Activated naive CD8-positive, alpha-beta T cell treated with anti-CD3 and anti-CD28 coated beads, Interleukin-2, amount 10 ng/mL, durations not matched to agents 7 days and 5 days (primary cell): ENCODE results near the gene SYNGAP1. TPM values are rescaled to one million over a fixed set of nuclear protein-coding genes. Genes with fewer than 3 reads are reported as not detected.

Experiments
- ATAC-seq: fragments of 150-1000 bp; cut with Tn5 transposase; one replicate; pipeline ENCODE4 v1.10.0; 2021; ENCODE audit warnings: low read depth, moderate library complexity
- POLR2A ChIA-PET: fragments of 350-600 bp; sonication (Branson Sonifier 250); formaldehyde crosslinking; loops from one replicate; lab custom pipeline; 2021; ENCODE audit warnings: antibody characterized with exemption; lab: Charles Lee
- DNase-seq: peaks from one replicate; pipeline ENCODE4 v3.0.0; 2021
- H3K27ac Mint-ChIP-seq: one replicate; pipeline ENCODE4 v1.8.0; 2022; ENCODE audit warnings: mild to moderate bottlenecking, mixed read lengths
- H3K27me3 Mint-ChIP-seq: one replicate; pipeline ENCODE4 v1.8.0; 2022; ENCODE audit warnings: mild to moderate bottlenecking, moderate library complexity, mixed read lengths
- H3K36me3 Mint-ChIP-seq: one replicate; pipeline ENCODE4 v1.8.0; 2021; ENCODE audit warnings: mild to moderate bottlenecking, mixed read lengths
- H3K4me1 Mint-ChIP-seq: one replicate; pipeline ENCODE4 v1.8.0; 2021; ENCODE audit warnings: mixed read lengths
- H3K4me3 Mint-ChIP-seq: one replicate; pipeline ENCODE4 v1.8.0; 2022; ENCODE audit warnings: mild to moderate bottlenecking, moderate library complexity, mixed read lengths
- H3K9me3 Mint-ChIP-seq: one replicate; pipeline ENCODE4 v1.8.0; 2021; ENCODE audit warnings: mixed read lengths
- total RNA-seq, 2 experiments: library from RNA; stranded (reverse); gene quantifications; one replicate each; pipeline ENCODE4 v1.2.3, GENCODE V29; 2021

Gene SYNGAP1
- total RNA-seq, 2 experiments from 2014 or later = 53.3 to 60.1 TPM

DNA sequence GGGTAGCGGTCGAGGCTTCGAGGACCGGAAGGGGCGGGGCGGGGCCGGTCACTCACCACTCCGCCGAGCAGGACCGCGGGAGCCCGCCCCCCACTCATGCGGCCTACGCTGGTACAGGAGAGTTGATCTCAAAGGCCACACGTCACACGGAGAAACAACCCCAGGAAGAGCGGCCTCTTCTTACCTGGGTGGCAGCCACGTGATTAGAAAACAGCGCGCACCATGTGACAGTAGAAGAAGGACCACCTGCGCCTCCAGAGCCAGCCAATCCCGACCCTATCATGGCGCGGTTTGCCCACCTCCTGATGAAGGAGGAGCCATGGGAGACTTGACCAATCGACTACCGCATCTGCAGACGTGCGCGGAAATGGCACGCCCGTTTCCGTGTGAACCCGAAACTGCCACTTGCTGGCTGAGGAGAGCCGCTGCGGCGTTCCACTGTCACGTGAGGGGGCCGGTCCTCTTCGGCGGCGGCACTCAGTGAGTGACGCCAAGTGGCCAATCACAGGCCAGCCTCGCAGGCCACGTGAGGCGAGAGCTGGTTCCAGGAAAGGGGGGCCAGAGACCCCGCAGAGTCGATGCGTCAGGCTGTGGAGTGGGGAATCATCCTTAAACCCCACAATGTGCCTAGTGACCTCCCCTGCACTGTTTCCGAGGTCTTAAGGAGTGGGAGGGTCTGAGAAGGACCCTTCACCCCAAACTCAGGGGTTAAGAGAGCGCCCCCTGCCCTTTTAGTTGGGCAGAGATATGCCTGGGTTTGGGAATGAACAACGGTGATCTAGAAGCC, 1.8 kb upstream of the SYNGAP1 start, which contains the start of gene CUTA:
Gene CUTA, minus strand, starts transcription at position 205 of the 787 bp plus-strand sequence. Its CDS starts 107 bp downstream, at position 98.
- Mint-ChIP-seq H3K4me1 (peaks cover 48% of the 10 kb centered on the region), H3K27me3 (peaks cover 3% of the 10 kb centered on the region), H3K36me3 (peaks cover 6% of the 10 kb centered on the region), H3K27ac (peak within 1 kb of the TSS; percentile 97), H3K4me3 (peak within 1 kb of the TSS; percentile 96), H3K9me3 (no peaks in the 10 kb centered on the region)
- ATAC-seq (peak; percentile 89), DNase-seq (peak; percentile 98)
- POLR2A ChIA-PET = interaction anchor here (0.6 to 4.4 kb wide), 17 partner anchors 8 to 446 kb away, joined by 3 to 28 read pairs (median 7); partner anchors contain the start of genes B3GALT4, ITPR3, PFDN6 and PHF1

DNA sequence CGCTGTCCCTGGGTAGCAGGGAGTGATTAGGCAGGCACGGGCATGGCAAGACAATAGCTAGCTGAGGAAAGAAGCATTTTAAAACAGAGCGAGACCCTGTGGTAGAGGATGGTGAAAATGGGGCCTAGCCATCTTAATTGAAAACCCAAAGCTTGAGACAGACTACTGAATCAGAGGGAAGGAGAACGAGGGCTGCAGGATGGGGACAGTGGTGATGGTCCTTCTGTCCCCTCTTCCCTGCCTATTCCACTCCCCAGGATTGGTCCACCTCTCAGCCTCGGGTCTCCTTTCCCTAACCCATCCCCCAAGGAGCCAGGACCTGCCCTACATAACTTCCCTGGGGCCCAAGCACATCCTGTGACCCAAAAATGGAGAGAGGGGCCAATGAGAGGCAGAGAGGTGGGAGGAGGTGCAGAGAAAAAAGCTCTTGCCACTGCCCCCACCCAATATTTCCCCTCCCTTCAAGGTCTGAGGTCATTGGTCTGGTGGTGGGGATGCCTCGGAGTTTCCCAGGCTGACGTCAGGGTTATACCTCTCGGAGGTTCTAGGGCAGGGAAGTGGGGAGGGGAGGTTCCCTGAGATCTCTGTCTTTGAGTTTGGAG, 1.1 kb upstream of the SYNGAP1 start:
- peaks cover 46% of the 10 kb centered on the region for H3K4me1 Mint-ChIP-seq
- H3K36me3 Mint-ChIP-seq = peaks cover 6% of the 10 kb centered on the region
- H3K27ac Mint-ChIP-seq = peak overlapping the region; percentile 97
- H3K4me3 Mint-ChIP-seq = peak overlapping the region; percentile 96
- H3K9me3 Mint-ChIP-seq = no peaks in the 10 kb centered on the region
- H3K27me3 Mint-ChIP-seq = peaks cover 3% of the 10 kb centered on the region
- ATAC-seq = no peak
- POLR2A ChIA-PET = interaction anchor here (0.6 to 4.4 kb wide), 15 partner anchors 8 to 447 kb away, joined by 3 to 28 read pairs (median 7); partner anchors contain the start of genes B3GALT4, ITPR3, PFDN6 and PHF1
- no peak for DNase-seq

DNA sequence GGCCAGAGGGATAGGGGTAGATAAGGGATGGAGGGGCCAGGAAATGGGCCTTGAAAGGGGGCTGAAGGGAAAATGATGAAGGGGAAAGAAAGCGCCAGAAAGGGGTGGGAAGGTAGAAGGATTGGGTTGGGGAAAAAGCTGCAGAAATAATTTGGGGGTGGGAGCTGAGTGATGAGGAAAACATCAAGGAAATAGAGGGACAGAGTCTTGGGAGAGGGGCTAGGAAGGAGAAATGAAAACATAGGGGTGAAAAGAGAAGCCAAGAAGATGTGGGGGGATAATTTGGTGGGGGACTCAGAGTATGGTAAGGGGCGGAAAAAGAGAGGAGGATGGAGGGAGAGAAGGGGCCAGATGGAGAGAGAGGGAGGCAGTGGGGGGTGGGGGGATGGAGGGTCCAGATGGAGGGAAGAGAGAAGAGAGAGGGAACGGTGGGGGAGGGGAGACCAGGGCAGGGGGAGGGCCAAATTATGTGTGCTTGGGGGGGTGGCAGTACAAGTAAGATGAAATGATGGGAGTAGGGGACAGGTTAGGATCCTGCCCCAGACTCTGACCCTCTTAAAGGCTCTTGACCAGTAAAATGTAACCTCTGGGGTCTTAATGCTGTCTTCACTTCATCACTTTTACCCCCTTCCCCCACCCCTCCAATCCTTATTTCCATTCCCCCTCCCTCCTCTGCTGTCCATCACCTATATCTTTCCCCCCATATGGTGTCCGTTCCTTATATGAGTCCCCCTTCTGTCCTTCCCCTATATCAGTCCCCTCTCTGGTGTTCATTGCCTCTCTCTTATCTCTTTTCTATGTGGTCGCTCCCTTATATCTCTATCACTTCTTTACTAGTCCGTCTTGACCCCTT, 852 bp downstream of the SYNGAP1 start:
- DNase-seq (no peak), ATAC-seq (no peak)
- POLR2A ChIA-PET = interaction anchor here (4.4 kb wide), 1 partner anchor 10 kb away, joined by 28 read pairs; no protein-coding TSS in a partner anchor
- H3K9me3 Mint-ChIP-seq = no peaks in the 10 kb centered on the region
- peak overlapping the region; percentile 46 for H3K4me3 Mint-ChIP-seq
- H3K4me1 Mint-ChIP-seq = peaks cover 50% of the 10 kb centered on the region
- peaks cover 12% of the 10 kb centered on the region for H3K36me3 Mint-ChIP-seq
- peak overlapping the region; percentile 23 for H3K27ac Mint-ChIP-seq
- peaks cover 3% of the 10 kb centered on the region for H3K27me3 Mint-ChIP-seq

DNA sequence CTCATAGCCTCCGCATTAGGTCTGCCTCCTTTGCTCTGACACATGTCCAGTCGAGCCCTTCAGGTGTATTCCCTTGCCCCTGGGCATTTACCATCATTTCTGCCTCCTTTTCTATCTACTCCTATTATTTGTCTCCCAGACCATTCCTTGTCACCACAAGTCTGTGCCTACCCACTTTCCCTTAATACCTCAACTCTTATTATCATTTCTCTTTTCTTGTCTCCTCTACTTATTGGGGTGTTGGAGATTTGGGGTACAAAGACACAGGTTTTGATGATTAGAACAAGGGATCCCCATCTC, 1.4 kb downstream of the SYNGAP1 start:
- H3K36me3 Mint-ChIP-seq = peaks cover 12% of the 10 kb centered on the region
- POLR2A ChIA-PET = no interaction called here
- H3K4me3 Mint-ChIP-seq = peak overlapping the region; percentile 16
- H3K27me3 Mint-ChIP-seq = peaks cover 3% of the 10 kb centered on the region
- ATAC-seq = no peak
- peaks cover 51% of the 10 kb centered on the region for H3K4me1 Mint-ChIP-seq
- DNase-seq = no peak
- peak overlapping the region; percentile 23 for H3K27ac Mint-ChIP-seq
- no peaks in the 10 kb centered on the region for H3K9me3 Mint-ChIP-seq

DNA sequence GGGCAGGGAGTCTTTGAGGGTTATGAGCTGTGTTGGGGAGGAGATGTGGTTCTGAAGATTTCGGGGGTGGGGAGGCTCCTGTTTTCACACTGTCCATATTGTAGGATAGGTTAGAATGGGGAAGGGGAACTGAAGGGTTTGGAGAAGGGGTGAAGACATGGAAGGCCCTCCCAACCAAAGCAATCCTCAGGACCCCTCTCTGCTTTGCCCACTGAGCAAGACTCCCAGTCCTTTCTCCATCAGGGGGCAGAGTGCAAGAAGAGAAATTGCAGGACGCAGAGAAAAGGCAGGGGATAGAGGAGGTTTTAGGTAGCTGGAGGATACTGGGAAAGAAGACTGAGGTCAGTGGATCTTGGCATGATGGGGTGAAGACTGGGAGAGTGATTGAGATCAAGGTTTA, 3.9 kb downstream of the SYNGAP1 start:
- POLR2A ChIA-PET = interaction anchor here (1.2 kb wide), 1 partner anchor 110 kb away, joined by 3 read pairs; the partner anchor contains the start of gene TAPBP
- ATAC-seq = no peak
- H3K9me3 Mint-ChIP-seq = no peaks in the 10 kb centered on the region
- peak overlapping the region; percentile 95 for H3K27ac Mint-ChIP-seq
- H3K36me3 Mint-ChIP-seq = peaks cover 12% of the 10 kb centered on the region
- DNase-seq = no peak
- H3K4me3 Mint-ChIP-seq = peak overlapping the region; percentile 94
- peaks cover 3% of the 10 kb centered on the region for H3K27me3 Mint-ChIP-seq
- H3K4me1 Mint-ChIP-seq = peaks cover 55% of the 10 kb centered on the region

DNA sequence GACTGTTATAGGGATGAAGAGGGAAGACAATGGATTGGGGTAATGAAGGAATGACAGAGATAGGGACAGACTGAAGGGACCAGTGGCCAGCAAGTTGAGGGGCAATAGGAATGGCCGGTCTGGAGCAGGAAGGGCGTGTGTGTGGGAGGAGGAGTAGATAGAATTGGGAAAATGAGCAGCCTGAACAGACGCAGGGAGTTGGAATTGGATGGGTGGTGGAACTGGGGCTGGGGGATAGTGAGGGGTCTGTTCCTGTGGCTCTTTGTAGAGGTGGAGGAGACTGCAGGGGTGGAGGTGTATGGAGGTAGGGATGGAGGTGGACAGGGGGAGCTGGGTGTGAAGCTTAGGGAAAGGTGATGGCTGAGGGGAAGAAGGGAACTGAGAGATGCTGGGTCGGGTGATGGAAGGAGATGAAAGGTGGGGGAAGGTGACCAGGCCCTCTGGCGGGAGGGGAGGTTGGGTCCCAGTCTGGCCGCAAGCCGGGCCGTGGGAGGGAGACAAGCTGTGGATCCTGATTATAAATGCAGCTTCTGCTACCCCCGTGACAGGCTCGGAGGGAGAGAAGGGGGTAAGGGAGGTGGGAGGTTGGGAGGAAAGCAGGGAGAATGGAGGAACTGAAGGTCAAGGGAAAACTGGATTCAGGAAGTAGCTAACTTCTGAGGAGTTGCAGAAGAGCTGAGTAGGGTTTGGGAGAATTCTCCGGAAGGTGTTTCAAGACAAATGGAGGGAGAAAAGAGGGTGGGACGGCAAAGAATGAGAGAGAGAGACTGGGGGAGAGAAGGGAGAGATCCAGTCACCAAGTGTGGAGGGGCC, 5.2 kb downstream of the SYNGAP1 start:
- H3K4me3 Mint-ChIP-seq = peak overlapping the region; percentile 94
- no peak for ATAC-seq
- H3K36me3 Mint-ChIP-seq = peaks cover 12% of the 10 kb centered on the region
- no peak for DNase-seq
- H3K4me1 Mint-ChIP-seq = peaks cover 57% of the 10 kb centered on the region
- POLR2A ChIA-PET = interaction anchor here (1.0 to 2.5 kb wide), 12 partner anchors 8 to 154 kb away, joined by 3 to 14 read pairs (median 6); partner anchors contain the start of genes B3GALT4, CUTA, PFDN6 and RGL2
- peak overlapping the region; percentile 95 for H3K27ac Mint-ChIP-seq
- H3K9me3 Mint-ChIP-seq = no peaks in the 10 kb centered on the region
- peaks cover 3% of the 10 kb centered on the region for H3K27me3 Mint-ChIP-seq

DNA sequence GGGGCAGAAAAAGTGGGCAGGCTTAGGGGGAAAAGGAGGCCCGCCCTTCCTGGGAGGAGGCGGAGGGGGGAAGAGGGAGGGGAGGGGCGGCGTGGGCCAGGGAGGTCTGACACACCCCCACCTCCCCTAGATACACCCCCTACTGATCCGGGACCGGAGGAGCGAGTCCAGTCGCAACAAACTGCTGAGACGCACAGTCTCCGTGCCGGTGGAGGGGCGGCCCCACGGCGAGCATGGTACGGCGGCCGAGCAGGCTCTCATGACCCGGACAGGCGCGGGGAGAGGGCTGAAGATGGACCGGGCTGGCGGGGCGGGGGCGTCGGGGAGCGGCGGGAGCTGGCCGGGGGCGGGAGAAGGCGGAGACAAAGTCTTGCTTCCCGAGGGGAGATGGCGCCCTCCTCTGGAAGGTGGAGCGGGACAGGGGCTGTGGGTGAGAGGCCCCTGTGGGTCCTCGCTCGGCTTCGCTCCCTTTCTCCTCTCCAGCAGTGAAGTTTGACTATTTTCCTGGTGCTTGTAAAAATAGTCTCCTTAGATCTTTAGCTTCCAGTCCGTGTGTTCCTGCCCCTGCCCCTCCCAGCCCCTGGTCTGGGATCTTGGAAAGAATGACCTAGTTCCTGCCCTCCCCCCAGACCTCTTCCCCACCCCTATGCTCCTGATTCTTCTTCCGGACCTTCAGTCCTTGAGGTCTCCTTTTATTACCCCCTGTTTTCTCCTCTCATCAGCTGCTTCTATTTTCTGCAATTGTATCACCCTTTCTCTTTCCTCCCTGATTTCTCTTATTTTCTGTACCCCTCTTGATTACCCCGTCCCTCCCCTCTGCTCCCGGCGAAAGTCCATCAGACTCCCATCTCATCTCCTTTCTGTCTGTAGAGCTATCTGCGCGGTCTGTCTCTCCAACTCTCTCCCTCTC, 6.1 kb downstream of the SYNGAP1 start:
- peak; percentile 84 for DNase-seq
- POLR2A ChIA-PET = interaction anchor here (0.7 to 2.5 kb wide), 13 partner anchors 9 to 154 kb away, joined by 3 to 14 read pairs (median 6); partner anchors contain the start of genes B3GALT4, CUTA, KIFC1 and PFDN6
- Mint-ChIP-seq H3K36me3 (peaks cover 12% of the 10 kb centered on the region), H3K9me3 (no peaks in the 10 kb centered on the region), H3K4me1 (peaks cover 65% of the 10 kb centered on the region), H3K27me3 (peaks cover 3% of the 10 kb centered on the region), H3K4me3 (peak overlapping the region; percentile 94), H3K27ac (peak overlapping the region; percentile 95)
- peak; percentile 68 for ATAC-seq

DNA sequence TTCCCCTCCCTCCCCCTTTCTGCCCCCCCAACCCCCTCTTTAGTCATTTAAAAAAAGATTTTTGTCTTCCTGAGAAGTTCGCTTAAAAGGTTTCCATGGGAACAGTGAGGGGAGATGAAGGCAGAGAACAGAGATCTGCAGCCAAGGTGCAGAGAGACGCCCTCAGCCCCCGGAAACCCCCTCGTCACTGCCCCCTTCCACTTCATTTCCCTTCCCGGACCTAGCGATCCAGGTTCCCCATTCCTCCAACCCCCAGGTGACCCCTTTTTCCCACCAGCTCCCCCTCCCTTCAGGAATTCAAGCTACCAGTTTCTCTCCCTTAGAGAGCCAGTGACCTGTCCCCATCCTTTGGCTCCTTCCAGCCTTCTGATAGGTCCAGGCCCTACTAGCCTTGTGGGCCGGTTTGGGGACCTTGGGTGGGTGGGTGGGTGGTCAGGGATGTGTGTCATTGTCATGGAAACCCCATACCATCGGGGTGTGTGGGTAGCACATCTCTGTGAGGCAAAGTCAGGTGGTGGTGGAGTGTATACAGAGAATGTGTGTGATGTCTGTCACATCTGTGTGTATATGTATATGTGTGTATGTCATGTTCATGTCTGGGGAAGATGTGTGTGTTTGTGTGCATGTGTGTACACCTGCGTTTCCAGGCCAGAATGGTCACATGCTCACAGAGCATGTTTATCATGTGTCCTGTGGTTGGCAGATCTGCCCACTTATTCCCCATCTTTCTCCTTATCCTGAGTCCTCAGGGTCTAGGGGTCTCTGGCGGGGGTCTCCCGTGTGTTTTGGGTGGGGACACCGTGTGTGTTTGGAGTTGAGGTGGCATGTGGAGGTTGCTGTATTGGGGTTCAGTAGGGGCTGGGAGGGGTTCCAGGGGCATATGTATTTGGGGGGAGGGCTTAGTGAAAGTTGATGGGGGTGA, 7.0 kb downstream of the SYNGAP1 start:
- DNase-seq (no peak), ATAC-seq (no peak)
- Mint-ChIP-seq H3K27ac (peak overlapping the region; percentile 95), H3K9me3 (no peaks in the 10 kb centered on the region), H3K4me1 (peaks cover 61% of the 10 kb centered on the region), H3K27me3 (no peaks in the 10 kb centered on the region), H3K4me3 (peak overlapping the region; percentile 94), H3K36me3 (peaks cover 12% of the 10 kb centered on the region)
- POLR2A ChIA-PET = interaction anchor here (0.7 to 2.5 kb wide), 11 partner anchors 10 to 195 kb away, joined by 3 to 14 read pairs (median 6); partner anchors contain the start of genes CUTA, KIFC1, RGL2 and RPS18

DNA sequence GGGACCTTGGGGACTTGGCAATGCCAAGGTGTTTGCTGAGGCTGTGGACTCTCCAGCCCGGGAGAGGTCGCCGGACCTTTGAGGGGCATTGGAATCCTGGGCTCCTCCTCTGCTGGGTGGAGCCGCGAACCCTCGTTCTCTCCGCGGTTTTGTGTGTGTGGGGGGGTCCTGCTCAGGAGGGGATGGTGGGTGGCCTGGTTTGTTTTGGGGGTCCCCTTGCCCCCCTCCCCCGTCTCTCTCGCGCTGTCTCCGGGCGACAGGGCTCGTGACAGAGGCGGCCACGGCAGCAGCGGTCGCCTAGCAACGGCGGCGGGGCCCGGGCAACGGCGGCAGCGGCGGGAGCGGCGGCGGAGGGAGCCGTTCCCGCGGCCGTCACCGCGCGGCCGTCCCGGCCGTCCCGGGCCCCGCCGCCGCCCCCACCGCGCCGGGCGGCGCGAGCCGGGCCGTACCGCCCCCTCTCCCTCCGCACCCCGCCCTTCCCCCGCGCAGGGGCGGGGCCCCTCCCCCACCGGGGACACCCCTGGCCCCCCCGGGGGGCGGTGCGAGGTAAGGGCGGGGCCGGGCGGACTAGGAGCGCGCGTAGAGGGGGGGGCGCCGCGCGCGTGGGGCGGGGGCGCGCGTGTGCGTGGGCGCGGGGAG, 7.8 kb downstream of the SYNGAP1 start:
- ATAC-seq = no peak
- Mint-ChIP-seq H3K27me3 (no peaks in the 10 kb centered on the region), H3K9me3 (no peaks in the 10 kb centered on the region), H3K4me3 (peak overlapping the region; percentile 94), H3K27ac (peak overlapping the region; percentile 83), H3K4me1 (peaks cover 68% of the 10 kb centered on the region), H3K36me3 (peaks cover 15% of the 10 kb centered on the region)
- POLR2A ChIA-PET = interaction anchor here (1.7 kb wide), 1 partner anchor 9 kb away, joined by 7 read pairs; the partner anchor contains the start of gene SYNGAP1
- peak; percentile 73 for DNase-seq
